ENCODE data around the gene LINC01488. TPM values are rescaled to one million over a fixed set of nuclear protein-coding genes. Genes with fewer than 3 reads are reported as not detected.

LINC01488 gene
- polyA plus RNA-seq, 1 experiment, result not detected

- no peaks in the 10 kb centered on the region for H3K27me3 ChIP-seq (ENCODE audit: control insufficient read depth, insufficient read depth, low read length)
- peaks cover 28% of the 10 kb centered on the region for H3K9me3 ChIP-seq (ENCODE audit: control insufficient read depth, insufficient read depth, low read length)
- ChIA-PET POLR2A (no interaction called here), CTCF (no interaction called here)
- H3K27ac ChIP-seq (ENCODE audit: low read depth, low read length), result no peak overlapping the region
- no peak for DNase-seq (ENCODE audit: low read depth, low spot score)
- no peak overlapping the region for H3K4me3 ChIP-seq (ENCODE audit: low read depth, low read length)
- TF ChIP-seq CTCF (IDR thresholded peaks at IDR 0.05; ENCODE audit: low read depth, low read length), result no peak
Observed at GRCh38 chr11:69456712-69457111, 24.8 kb upstream of the LINC01488 start.

- TF ChIP-seq CTCF (IDR thresholded peaks at IDR 0.05; ENCODE audit: low read depth, low read length), result no peak
- ChIA-PET POLR2A (no interaction called here), CTCF (no interaction called here)
- H3K27ac ChIP-seq (ENCODE audit: low read depth, low read length), result no peak overlapping the region
- H3K27me3 ChIP-seq (ENCODE audit: control insufficient read depth, insufficient read depth, low read length), result no peaks in the 10 kb centered on the region
- H3K9me3 ChIP-seq (ENCODE audit: control insufficient read depth, insufficient read depth, low read length), result peaks cover 42% of the 10 kb centered on the region
- DNase-seq (ENCODE audit: low read depth, low spot score), result no peak
- no peak overlapping the region for H3K4me3 ChIP-seq (ENCODE audit: low read depth, low read length)
Observed at GRCh38 chr11:69459848-69460539, 21.5 kb upstream of the LINC01488 start.

- Histone ChIP-seq H3K27me3 (ENCODE audit: control insufficient read depth, insufficient read depth, low read length) (no peaks in the 10 kb centered on the region), H3K9me3 (ENCODE audit: control insufficient read depth, insufficient read depth, low read length) (peaks cover 42% of the 10 kb centered on the region), H3K27ac (ENCODE audit: low read depth, low read length) (no peak overlapping the region), H3K4me3 (ENCODE audit: low read depth, low read length) (no peak overlapping the region)
- no peak for TF ChIP-seq CTCF (IDR thresholded peaks at IDR 0.05; ENCODE audit: low read depth, low read length)
- POLR2A ChIA-PET, result no interaction called here
- peak; percentile 47 for DNase-seq (ENCODE audit: low read depth, low spot score)
- CTCF ChIA-PET, result no interaction called here
Observed at GRCh38 chr11:69460540-69461257, 20.8 kb upstream of the LINC01488 start.

- H3K4me3 ChIP-seq (ENCODE audit: low read depth, low read length), result no peak overlapping the region
- H3K9me3 ChIP-seq (ENCODE audit: control insufficient read depth, insufficient read depth, low read length), result peaks cover 39% of the 10 kb centered on the region
- ChIA-PET CTCF (no interaction called here), POLR2A (no interaction called here)
- no peak for TF ChIP-seq CTCF (IDR thresholded peaks at IDR 0.05; ENCODE audit: low read depth, low read length)
- H3K27me3 ChIP-seq (ENCODE audit: control insufficient read depth, insufficient read depth, low read length), result no peaks in the 10 kb centered on the region
- no peak overlapping the region for H3K27ac ChIP-seq (ENCODE audit: low read depth, low read length)
- no peak for DNase-seq (ENCODE audit: low read depth, low spot score)
Observed at GRCh38 chr11:69461272-69461962, 20.0 kb upstream of the LINC01488 start.

Data from AG04450 (cell line).